Psoas muscle (tissue), 8 donors: ENCODE measurements around the gene TRAPPC2B. TPM values are rescaled to one million over a fixed set of nuclear protein-coding genes. Genes with fewer than 3 reads are reported as not detected.

Experiments
- ATAC-seq, 4 donors: fragments of 200-7000 bp; cut with Tn5 transposase; one replicate each; pipeline ENCODE4 v1.9.1; 2020; ENCODE audit warnings: moderate library complexity in 3 of 4, mild to moderate bottlenecking in 2 of 4
- DNase-seq, 2 donors: peaks; one replicate each; pipeline ENCODE4 v3.0.0-alpha.2; 2020
- H3K27ac ChIP-seq: fragments of 200-600 bp; one replicate; pipeline ENCODE4 v1.8.0; 2022
- H3K27me3 ChIP-seq, 3 donors: fragments of 200-600 bp in 1 of 3; one replicate each; pipeline versions ENCODE4 v1.6.1 to v1.8.0; 2013 to 2022; ENCODE audit warnings: low read length in 2 of 3, mild to moderate bottlenecking in 2 of 3, moderate library complexity in 1 of 3; ENCODE audit not compliant: insufficient read depth in 3 of 3
- H3K36me3 ChIP-seq, 2 donors: fragments of 200-600 bp in 1 of 2; one replicate each; pipeline versions ENCODE4 v1.6.1 to v1.8.0; 2013 to 2022; ENCODE audit warnings: low read depth in 1 of 2, mild to moderate bottlenecking in 1 of 2, moderate library complexity in 1 of 2; ENCODE audit not compliant: insufficient read depth in 1 of 2
- H3K4me1 ChIP-seq: fragments of 200-600 bp; one replicate; pipeline ENCODE4 v1.8.0; 2022
- H3K4me3 ChIP-seq: fragments of 200-600 bp; one replicate; pipeline ENCODE4 v1.8.0; 2022; ENCODE audit warnings: mild to moderate bottlenecking
- H3K9me3 ChIP-seq: fragments of 200-600 bp; one replicate; pipeline ENCODE4 v1.8.0; 2022
- WGBS, 3 donors: extraction: QIAGEN DNeasy Blood & Tissue Kit; methylation state at CpG; one replicate each; pipeline versions ENCODE4 v1.1.6 to v1.1.7; 2013; 5-methylcytosine and 5-hydroxymethylcytosine counted together
- intact Hi-C, 2 donors: fragments of 100-400 bp; cut with DNase I; formaldehyde crosslinking; loops; one replicate each; pipeline versions ENCODE4 v1.11.0 to v1.14.2; 2022
- polyA plus RNA-seq, 3 donors: library from polyadenylated mRNA; stranded (reverse); fragments of 200-250 nt; gene quantifications; one replicate each; pipeline ENCODE4 v1.2.3, GENCODE V29; 2013
- total RNA-seq, 4 donors: library from RNA; stranded (reverse); fragmentation: NEBNext Ultra II Directional in 2 of 4; extraction: Animal tissue kit (Norgen Biotek cat#: 25700) in 2 of 4; gene quantifications; one replicate each; pipeline versions ENCODE4 v1.2.1 to v1.2.4, GENCODE V29; 2021 to 2023
- TF ChIP-seq, protein P1 (sequence below): fragments of 200-600 bp; IDR thresholded peaks from one replicate; pipeline ENCODE4 v1.8.0; 2022; ENCODE audit warnings: antibody characterized with exemption
- donor health status: healthy with polysubstance abuse.
- donor health status: DM: no; HTN: no; CAD: no; lungs with moderate emphysema.
- donor health status: Bipolar disorder and iron deficiency.
- donor health status: healthy.
- donor health status: DM: yes; HTN: yes; CAD: no.
- donor health status: DM: no; HTN: no; CAD: no.
- donor health status: DM: no; HTN: no; CAD: no.
- donor health status: DM: yes; HTN: yes; CAD: no.

TRAPPC2B gene
- total and polyA plus RNA-seq, 7 donors, result 12.6 to 78.7 (median 21.3) TPM

DNA sequence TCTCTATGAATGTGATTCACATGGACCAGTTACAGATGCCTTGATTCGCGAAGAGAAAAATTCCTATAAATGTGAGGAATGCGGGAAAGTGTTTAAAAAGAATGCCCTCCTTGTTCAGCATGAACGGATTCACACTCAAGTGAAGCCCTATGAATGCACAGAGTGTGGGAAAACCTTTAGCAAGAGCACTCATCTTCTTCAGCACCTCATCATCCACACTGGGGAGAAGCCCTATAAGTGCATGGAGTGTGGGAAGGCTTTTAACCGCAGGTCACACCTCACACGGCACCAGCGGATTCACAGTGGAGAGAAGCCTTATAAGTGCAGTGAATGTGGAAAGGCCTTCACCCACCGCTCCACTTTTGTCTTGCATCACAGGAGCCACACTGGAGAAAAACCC, 35.4 kb upstream of the TRAPPC2B start:
- ATAC-seq, result no peak
- peaks cover 23% of the 10 kb centered on the region for H3K9me3 ChIP-seq
- H3K4me1 ChIP-seq, result no peaks in the 10 kb centered on the region
- H3K27ac ChIP-seq, result no peak overlapping the region
- H3K36me3 ChIP-seq, result peaks cover 14 to 74% of the 10 kb centered on the region in 2 donors
- H3K27me3 ChIP-seq, result no peaks in the 10 kb centered on the region
- TF ChIP-seq, protein P1, sequence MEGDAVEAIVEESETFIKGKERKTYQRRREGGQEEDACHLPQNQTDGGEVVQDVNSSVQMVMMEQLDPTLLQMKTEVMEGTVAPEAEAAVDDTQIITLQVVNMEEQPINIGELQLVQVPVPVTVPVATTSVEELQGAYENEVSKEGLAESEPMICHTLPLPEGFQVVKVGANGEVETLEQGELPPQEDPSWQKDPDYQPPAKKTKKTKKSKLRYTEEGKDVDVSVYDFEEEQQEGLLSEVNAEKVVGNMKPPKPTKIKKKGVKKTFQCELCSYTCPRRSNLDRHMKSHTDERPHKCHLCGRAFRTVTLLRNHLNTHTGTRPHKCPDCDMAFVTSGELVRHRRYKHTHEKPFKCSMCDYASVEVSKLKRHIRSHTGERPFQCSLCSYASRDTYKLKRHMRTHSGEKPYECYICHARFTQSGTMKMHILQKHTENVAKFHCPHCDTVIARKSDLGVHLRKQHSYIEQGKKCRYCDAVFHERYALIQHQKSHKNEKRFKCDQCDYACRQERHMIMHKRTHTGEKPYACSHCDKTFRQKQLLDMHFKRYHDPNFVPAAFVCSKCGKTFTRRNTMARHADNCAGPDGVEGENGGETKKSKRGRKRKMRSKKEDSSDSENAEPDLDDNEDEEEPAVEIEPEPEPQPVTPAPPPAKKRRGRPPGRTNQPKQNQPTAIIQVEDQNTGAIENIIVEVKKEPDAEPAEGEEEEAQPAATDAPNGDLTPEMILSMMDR, result no peak
- DNase-seq, result no peak
- no peak overlapping the region for H3K4me3 ChIP-seq
- 93 to 96% (median 94%) methylated on average over 8 of the region's 8 CpGs for WGBS, 3 donors
- intact Hi-C loops, result loop anchor here in 1 of 2 donors (10.0 kb wide), 1 partner anchor 83 kb away; the partner anchor contains the start of gene ZNF805

DNA sequence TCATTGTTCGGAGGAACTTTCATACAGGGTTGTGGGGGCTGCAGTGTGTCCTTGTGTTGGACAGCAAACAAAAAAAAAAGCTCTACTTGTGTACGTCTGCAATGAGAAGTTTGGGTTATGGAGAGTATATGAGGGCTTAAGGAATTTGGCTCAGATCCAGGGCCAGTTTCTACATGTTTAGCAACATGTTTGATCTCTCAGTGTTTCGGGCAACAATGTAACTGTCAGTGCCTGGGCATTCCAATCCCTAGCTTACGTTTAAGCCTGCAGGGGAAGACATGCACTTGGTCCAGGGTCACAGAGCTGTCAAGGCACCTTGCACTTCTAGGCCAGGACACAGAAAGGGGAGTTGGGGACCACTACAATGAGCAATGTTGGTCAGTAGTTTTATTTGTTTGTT, 29.2 kb upstream of the TRAPPC2B start:
- Histone ChIP-seq H3K36me3 (peaks cover 0 to 13% of the 10 kb centered on the region in 2 donors), H3K27ac (no peak overlapping the region), H3K27me3 (no peaks in the 10 kb centered on the region), H3K4me1 (peaks cover 7% of the 10 kb centered on the region), H3K4me3 (no peak overlapping the region), H3K9me3 (peaks cover under 1% of the 10 kb centered on the region)
- WGBS, 3 donors, result 86 to 91% (median 91%) methylated on average over 4 of the region's 4 CpGs
- TF ChIP-seq, protein P1, result no peak
- intact Hi-C loops, result no loop called here
- ATAC-seq, result no peak
- DNase-seq, result no peak

DNA sequence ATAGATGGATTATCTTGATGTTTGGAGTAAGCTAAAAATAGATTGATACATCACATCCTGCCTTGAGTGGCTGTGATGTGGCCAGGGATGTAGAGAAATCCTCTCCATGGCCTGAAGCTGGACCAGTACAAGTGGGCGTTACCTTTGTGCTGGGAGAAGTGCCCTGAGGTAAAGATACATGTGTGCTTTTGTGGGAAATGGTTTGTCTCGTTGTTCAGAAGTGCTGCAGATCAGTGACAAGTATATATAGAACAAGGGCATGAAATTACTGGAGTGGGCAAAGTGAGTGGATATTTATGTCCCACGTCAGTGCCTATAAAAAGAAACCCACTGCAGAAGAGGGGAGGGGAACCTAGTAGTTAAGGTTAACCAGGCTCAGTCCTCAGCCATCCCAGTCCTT, 24.5 kb upstream of the TRAPPC2B start:
- TF ChIP-seq, protein P1, result no peak
- H3K27ac ChIP-seq, result peak overlapping the region; percentile 85
- H3K9me3 ChIP-seq, result no peaks in the 10 kb centered on the region
- WGBS, 3 donors, result 25 to 39% (median 31%) methylated on average over 3 of the region's 3 CpGs
- DNase-seq (no peak), ATAC-seq (peak; percentile 93 to 95 (median 94))
- peaks cover 7% of the 10 kb centered on the region for H3K4me1 ChIP-seq
- no peak overlapping the region for H3K4me3 ChIP-seq
- intact Hi-C loops, result no loop called here
- no peaks in the 10 kb centered on the region for H3K36me3 ChIP-seq
- H3K27me3 ChIP-seq, result no peaks in the 10 kb centered on the region

DNA sequence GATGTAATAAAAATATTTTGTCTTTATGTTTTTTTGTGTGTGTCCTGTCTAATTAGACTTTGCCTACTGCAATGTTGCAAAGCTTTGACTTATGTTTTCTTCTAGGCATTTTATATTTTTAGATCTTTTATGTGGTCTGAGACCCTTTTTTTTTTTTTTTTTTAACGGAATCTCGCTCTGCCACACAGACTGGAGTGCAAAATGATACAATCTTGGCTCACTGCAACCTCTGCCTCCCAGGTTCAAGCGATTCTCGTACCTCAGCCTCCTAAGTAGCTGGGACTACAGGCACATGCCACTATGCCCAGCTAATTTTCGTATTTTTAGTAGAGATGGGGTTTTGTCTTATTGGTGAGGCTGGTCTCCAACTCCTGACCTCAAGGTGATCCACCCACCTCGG, 20.8 kb upstream of the TRAPPC2B start:
- no peaks in the 10 kb centered on the region for H3K9me3 ChIP-seq
- H3K27ac ChIP-seq, result no peak overlapping the region
- no peaks in the 10 kb centered on the region for H3K36me3 ChIP-seq
- DNase-seq (no peak), ATAC-seq (no peak)
- peaks cover 7% of the 10 kb centered on the region for H3K4me1 ChIP-seq
- H3K4me3 ChIP-seq, result no peak overlapping the region
- no peaks in the 10 kb centered on the region for H3K27me3 ChIP-seq
- intact Hi-C loops, result no loop called here
- TF ChIP-seq, protein P1, result no peak
- WGBS, 3 donors, result 65 to 80% (median 71%) methylated on average over 6 of the region's 6 CpGs

DNA sequence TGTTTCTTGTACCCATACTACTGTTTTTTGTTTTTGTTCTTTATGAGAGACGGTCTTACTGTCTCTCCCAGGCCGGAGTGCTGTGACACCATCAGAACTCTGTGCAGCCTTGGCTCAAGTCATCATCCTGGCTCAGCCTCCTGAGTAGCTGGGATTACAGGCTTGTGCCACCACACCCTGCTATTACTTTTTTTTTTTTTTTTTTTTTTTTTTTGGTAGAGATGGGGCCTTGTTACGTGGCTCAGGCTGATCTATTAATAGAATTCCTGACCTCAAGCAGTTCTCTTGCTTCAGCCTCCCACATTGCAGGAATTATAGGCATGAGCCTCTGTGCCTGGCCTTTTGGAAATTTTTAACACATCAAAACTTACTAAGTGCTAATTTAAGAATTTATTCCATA, 15.2 kb upstream of the TRAPPC2B start:
- H3K4me1 ChIP-seq, result peaks cover 14% of the 10 kb centered on the region
- H3K4me3 ChIP-seq, result no peak overlapping the region
- ATAC-seq (peak in 3 of 4 donors; percentile 3 to 18 (median 7)), DNase-seq (no peak)
- intact Hi-C loops, result no loop called here
- no peaks in the 10 kb centered on the region for H3K9me3 ChIP-seq
- H3K36me3 ChIP-seq, result peaks cover 0 to 2% of the 10 kb centered on the region in 2 donors
- H3K27ac ChIP-seq, result no peak overlapping the region
- TF ChIP-seq, protein P1, result no peak
- WGBS, 3 donors, result 42 to 55% (median 46%) methylated on average over 3 of the region's 3 CpGs
- no peaks in the 10 kb centered on the region for H3K27me3 ChIP-seq
